KOPT-K1 (cell line): ENCODE results near the gene PTP4A1.
"Not testable (repeated sequence)": the region's sequence is repeated elsewhere in the genome, so short reads cannot be mapped to it uniquely, and the experiment has no call there.

Experiments used
- H3K27ac ChIP-seq: fragments of 200-600 bp; sonication (generic); 2 replicates; pipeline ENCODE4 v1.5.1; 2016; ENCODE audit warnings: antibody characterized with exemption, mild to moderate bottlenecking, low read depth, low read length; ENCODE audit not compliant: poor library complexity, severe bottlenecking
- H3K36me3 ChIP-seq: fragments of 200-600 bp; sonication (generic); 2 replicates; pipeline ENCODE4 v1.5.1; 2017; ENCODE audit warnings: antibody characterized with exemption, mild to moderate bottlenecking, low read length, moderate library complexity; ENCODE audit not compliant: insufficient read depth
- H3K9me3 ChIP-seq: fragments of 200-600 bp; sonication (generic); 2 replicates; pipeline ENCODE4 v1.5.1; 2017; ENCODE audit warnings: antibody characterized with exemption, low read length, mild to moderate bottlenecking; ENCODE audit not compliant: insufficient read depth, poor library complexity, severe bottlenecking

The PTP4A1 gene

DNA sequence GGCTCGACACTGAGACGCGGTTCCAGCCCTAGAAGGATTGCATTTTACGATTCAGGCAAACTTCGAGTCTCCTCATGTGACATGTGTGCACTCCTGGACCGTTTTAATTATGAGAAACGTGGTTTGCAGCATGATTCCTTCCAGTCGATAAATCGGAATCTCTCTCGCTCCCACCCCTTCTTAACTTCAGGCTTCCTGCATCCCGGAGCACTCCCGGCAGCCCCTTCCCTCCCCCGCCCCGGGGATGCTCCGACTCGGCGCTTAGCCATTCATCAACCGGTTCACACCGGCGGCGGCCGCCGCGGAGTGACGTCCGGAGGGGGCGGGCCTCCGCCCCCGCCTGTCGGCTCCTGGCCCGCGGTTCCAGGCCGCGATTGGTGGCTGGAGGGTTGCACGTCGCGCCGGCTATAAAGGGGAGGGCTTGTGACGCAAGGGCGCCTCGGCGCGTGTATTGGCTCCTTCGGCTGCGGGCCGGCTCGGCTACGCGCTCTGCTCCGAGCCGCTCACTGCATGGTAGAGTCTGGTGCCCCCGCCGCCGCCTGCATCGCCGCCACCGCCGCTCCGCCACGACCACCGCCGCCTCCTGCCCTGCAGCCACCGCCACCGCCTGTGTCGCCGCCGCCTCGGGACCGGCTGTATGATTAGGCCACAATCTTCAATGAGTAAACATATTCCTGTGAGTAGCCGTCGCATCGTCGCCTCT lies at the start of gene PTP4A1, which contains the start of gene LOC128125822:
PTP4A1 (plus strand) TSS at position 437 of the 703 bp plus-strand sequence. CDS start 4,401 bp downstream, outside the sequence.
LOC128125822 (plus strand) TSS at position 437 of the 703 bp plus-strand sequence.
- peak within 1 kb of the TSS; percentile 78 for H3K27ac ChIP-seq
- H3K9me3 ChIP-seq, result no peaks in the 10 kb centered on the region
- peaks cover 12% of the 10 kb centered on the region for H3K36me3 ChIP-seq

DNA sequence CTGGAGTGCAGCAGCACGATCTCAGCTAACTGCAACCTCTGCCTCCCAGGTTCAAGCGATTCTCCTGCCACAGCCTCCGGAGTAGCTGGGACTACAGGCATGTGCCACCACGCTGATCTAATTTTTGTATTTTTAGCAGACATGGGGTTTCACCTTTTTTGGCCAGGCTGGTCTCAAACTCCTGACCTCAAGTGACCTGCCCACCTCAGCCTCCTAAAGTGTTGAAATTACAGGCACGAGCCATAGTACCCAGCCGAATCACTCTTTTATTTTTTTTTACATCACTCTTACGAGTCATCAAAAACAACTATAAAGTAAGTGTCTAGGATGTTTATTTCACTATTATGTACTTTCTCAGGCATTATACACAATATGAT lies 49.4 kb upstream of the PTP4A1 start:
- not testable (repeated sequence) for H3K36me3 ChIP-seq, H3K27ac ChIP-seq, H3K9me3 ChIP-seq

DNA sequence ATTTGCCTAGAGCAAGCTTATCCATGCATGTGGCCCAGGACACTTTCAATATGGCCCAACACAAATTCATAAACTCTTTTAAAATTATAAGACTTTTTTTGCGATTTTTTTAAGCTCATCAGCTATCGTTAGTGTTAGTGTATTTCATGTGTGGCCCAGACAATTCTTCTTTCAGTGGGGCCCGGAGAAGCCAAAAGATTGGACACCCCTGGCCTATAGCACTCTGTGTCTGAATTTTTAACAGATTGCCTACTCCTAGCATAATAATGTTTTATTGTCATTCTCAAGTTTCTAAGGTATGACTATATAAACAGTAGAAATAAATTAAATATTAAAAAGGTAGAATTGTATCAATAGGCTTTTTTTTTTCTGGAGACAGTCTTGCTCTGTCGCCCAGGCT lies 48.6 kb upstream of the PTP4A1 start:
- Histone ChIP-seq H3K36me3 (no peaks in the 10 kb centered on the region), H3K9me3 (no peaks in the 10 kb centered on the region), H3K27ac (no peak overlapping the region)

DNA sequence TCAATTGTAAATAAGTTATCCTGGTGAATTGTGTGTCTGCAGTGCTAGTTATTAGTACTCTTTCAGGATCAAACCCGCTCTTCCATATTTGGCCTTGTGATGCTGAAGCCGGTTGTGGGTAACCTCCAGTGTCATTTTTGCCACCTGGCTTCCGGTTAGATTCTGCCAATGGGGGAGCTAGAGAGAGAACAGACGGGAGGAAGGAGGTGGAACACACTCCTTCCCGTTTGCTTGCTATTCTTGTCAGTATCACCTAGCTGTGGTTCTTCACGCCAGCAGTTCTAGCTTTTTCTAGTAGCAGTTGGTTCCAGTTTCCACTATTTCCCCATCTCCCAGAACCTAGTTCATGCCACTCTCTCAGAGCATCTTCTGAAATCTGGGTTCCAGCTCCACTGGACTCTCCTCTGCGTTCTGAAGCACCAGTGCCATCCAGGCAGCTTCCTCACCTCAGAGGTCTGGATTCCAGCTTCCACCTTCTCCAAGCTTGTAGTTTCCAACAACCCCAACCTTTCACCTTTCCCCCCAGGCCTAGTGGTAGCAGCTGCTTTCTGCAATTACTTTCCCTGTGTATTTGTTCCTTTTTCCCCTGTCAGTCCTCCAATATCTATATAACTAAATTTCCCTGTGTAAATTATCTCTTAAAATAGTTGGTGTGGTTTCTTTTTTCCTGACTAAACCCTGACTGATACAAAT lies 46.9 kb upstream of the PTP4A1 start:
- H3K36me3 ChIP-seq, result no peaks in the 10 kb centered on the region
- no peak overlapping the region for H3K27ac ChIP-seq
- no peaks in the 10 kb centered on the region for H3K9me3 ChIP-seq

DNA sequence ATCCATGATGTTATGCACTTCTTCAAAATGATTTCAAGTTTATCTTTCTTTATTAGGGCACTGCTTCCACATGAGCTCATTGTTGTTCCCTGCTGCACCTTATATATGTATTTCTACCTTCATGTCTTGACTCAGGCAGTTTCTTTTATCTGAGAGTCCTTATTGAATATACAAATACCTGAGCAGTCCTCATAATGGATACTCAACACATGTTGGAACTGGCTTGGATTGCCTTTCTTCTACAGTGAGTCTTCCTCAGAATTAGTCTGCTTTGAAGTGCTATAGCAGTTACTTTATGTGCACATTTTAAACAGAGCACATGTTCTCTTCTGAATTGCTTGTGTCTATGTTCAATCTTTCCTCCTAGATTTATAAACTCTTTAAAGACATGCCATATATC lies 45.3 kb upstream of the PTP4A1 start:
- Histone ChIP-seq H3K27ac (no peak overlapping the region), H3K9me3 (no peaks in the 10 kb centered on the region), H3K36me3 (no peaks in the 10 kb centered on the region)

DNA sequence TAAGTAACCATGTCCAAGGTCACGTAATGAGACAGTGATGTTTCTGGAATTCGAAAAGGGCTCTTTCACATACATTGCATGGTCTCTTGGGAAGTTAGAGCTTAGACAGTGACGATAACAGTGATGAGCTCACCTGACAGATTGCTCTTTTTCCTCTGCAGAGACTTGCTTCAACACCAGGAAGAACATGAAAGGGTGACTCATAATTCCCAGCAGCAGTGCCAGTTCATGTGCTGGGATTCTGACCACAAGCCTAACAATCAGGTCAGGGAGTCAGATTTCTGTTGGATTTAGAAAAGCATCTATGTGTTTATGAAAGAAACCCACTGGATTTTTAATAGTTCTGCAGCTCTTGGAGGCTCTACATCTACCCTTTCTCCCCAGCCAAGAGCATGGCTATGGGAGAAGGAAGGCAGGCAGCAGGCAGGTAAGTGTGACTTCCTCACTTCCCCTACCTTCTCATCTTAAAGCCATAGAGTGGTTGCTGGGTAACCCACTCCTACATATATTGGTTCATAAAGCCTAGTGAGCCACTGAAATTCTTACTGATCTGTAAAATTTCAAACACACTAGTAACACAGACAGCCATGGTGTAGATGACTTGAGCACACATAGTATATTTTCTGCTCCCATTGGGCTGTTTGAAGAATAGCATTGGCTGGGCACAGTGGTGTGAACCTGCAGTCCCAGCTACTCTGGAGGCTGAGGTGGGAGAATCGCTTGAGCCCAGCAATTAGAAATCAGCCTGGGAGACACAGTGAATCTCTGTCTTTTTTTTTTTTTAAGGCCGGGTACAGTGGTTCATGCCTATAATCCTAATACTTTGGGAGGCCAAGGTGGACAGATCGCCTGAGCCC lies 44.4 kb upstream of the PTP4A1 start:
- Histone ChIP-seq H3K27ac (no peak overlapping the region), H3K36me3 (no peaks in the 10 kb centered on the region), H3K9me3 (no peaks in the 10 kb centered on the region)

DNA sequence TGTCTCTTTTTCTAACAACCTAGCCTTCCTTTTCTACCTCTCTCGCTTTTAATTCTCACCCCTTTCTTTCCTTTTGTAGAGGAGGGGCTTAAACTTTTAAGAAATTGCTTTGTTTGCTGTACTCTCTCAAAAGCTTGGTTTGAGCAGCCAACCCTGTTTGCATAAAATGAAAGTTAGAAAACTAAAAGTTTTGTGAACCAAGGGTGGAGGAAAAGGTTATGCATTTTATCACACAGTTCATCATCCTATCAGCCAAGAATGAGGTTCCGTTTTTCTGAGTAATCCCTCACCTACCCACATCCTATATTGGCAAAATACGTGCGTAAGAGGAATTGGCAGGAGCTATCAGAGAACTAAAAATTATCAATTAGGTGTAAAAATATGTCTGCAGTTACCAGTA lies 42.8 kb upstream of the PTP4A1 start:
- no peak overlapping the region for H3K27ac ChIP-seq
- no peaks in the 10 kb centered on the region for H3K9me3 ChIP-seq
- no peaks in the 10 kb centered on the region for H3K36me3 ChIP-seq

DNA sequence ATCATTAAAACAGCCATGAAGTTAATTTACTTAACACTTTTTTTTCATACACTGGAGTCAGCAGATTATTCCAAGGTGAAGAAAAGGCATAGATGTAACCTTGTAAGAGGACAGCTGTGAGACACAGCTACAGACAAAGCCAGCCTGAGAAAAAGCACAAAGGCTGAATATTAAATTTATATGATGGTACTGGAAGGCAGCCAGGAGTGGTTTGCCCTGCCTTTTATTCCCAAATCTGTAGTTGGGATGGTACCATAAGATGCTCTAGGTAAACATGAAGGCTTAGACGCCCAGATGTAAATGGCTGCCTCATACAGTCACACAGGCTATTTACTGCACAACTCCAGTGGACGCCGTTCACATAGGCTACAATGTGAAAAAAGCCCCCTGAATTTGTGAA lies 42.1 kb upstream of the PTP4A1 start:
- no peak overlapping the region for H3K27ac ChIP-seq
- H3K9me3 ChIP-seq, result no peaks in the 10 kb centered on the region

DNA sequence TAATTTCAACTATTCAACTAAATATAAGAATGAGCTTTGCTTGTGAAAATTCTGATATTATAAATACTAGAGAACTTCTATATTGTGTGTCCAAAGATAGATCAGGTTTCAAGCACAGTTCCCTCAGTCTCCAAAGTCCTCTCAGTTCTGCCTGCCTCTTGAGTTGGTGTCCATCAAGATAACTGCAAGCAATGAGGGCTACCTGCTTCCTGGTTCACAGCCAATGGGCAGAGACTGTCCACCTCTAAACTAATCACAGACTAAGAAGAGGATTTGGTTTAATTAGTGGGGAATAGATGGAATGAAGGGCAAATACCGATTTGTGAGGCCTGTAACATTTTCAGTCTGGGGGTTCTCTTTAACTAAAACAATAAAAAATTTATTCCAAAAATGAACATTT lies 41.3 kb upstream of the PTP4A1 start:
- no peaks in the 10 kb centered on the region for H3K36me3 ChIP-seq
- H3K27ac ChIP-seq, result no peak overlapping the region
- no peaks in the 10 kb centered on the region for H3K9me3 ChIP-seq

More for the DNA sequence above, 42.1 kb upstream of the PTP4A1 start:
- H3K36me3 ChIP-seq, result no peaks in the 10 kb centered on the region

DNA sequence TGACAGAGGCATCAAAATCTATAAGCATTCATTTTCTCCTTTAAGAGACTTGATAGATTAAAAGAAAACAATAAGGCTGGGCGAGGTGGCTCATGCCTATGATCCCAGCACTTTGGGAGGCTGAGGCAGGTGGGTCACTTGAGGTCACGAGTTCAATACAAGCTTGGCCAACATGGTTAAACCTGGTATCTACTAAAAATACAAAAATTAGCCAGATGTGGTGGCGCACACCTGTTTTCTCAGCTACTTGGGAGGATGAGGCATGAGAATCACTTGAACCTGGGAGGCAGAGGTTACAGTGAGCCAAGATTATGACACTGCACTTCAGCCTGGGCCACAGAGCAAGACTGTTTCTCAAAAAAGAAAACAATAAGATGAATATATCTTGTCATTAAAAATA lies 39.3 kb upstream of the PTP4A1 start:
- Histone ChIP-seq H3K9me3 (no peaks in the 10 kb centered on the region), H3K36me3 (no peaks in the 10 kb centered on the region), H3K27ac (no peak overlapping the region)

DNA sequence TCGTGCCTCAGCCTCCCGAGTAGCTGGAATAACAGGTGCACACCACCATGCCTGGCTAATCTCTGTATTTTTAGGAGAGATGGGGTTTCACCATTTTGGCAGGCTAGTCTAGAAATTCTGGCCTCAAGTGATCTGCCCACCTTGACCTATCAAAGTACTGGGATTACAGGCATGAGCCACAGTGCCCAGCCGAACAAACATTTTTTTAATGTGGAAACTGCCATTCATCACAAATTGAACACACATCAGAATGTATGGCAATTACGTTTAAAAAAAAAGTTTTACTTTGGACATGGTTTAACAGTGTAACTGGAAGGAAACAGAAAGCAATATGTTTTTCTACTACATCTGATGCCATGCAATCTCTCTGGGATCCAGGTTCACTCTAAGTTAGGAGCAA lies 38.3 kb upstream of the PTP4A1 start:
- H3K36me3 ChIP-seq, result no peaks in the 10 kb centered on the region
- no peaks in the 10 kb centered on the region for H3K9me3 ChIP-seq
- H3K27ac ChIP-seq, result no peak overlapping the region

DNA sequence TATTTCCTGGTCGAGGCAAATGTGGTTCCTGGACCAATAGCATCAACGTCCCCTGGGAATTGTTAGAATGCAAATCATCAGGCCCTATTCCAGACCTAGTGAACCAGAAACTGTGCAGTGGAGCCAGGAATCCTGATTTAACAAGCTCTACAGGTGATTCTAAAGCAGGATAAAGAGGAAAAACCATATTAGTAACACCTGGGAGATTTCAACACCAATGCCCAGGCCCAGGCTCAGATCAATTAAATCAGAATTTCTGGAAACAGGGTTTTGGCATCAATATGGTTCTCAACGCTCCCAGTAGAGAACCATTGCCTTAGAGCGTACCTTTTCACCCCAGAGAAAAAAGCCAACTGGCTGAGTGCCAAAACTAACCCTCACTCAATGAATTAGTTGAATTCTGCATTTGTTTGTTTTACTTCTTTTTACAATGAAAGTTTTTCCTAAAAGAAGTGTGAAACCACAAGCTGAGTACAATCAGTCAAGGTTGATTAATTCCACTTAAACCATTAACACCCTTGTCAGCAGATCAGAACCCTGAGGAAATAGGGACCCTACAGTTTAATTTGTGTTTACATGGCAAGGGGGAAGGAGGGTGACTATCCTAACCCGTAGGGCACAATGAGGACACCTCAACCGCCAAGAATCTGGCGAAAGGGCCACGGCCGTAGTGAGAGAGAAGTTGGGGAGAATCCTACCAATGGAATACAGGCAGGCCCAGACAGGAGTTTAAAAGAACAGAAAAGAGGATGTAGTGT lies 34.9 kb upstream of the PTP4A1 start:
- Histone ChIP-seq H3K27ac (no peak overlapping the region), H3K9me3 (no peaks in the 10 kb centered on the region), H3K36me3 (no peaks in the 10 kb centered on the region)

DNA sequence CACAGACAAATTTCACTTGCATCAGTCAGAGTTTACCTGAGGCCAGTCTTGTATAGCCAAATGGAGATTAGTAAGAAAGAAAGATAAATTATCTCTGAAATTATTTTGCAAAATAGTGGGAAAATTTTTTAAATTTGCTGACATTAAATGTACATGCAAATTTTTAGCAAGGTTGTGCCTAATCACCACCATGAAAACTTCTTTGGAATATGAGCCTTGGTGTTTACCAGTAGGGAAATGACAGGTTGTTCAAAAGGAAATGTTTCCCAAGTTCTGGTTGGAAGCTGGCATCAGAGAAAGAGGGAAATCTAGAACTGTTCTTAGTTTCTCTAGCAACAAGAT lies 34.4 kb upstream of the PTP4A1 start:
- Histone ChIP-seq H3K27ac (no peak overlapping the region), H3K36me3 (no peaks in the 10 kb centered on the region), H3K9me3 (no peaks in the 10 kb centered on the region)

DNA sequence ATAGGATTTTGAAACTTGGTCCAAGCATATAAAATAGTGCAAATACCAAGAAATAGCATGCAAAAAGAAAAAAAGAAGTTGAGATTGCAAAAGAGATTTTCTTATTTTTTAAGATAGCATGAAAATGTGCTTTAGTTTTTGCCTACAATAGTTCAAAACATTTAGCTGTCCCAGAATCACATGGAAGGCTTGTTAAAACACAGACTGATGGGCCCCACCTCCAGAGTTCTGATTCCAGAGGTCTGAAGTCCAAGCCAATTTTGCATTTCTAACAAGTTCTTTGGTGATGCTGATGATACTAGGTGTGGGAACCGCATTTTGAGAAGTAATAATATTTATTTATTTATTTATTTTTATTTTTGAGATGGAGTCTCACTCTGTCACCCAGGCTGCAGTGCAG lies 33.7 kb upstream of the PTP4A1 start:
- no peaks in the 10 kb centered on the region for H3K36me3 ChIP-seq
- H3K9me3 ChIP-seq, result no peaks in the 10 kb centered on the region
- no peak overlapping the region for H3K27ac ChIP-seq

DNA sequence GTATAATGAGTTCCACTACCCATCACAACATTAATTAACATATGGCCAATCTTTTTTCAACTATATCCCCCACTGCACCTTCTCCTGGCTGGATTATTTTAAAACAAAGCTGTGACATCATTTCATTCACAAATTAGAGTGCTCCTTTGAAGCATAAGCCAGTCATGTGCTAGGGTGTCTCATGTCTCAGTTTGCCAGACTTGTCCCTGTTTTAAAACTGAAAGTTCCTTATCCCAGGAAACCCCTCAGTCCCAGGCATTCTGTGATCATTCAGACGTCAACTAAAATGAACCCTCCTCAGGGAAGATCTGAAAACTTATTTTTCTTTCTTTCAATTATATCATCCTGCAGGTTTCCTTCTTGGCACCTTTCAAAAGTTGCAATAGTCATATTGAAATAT lies 29.3 kb upstream of the PTP4A1 start:
- no peak overlapping the region for H3K27ac ChIP-seq

More for the DNA sequence above, 29.3 kb upstream of the PTP4A1 start:
- no peaks in the 10 kb centered on the region for H3K9me3 ChIP-seq
- no peaks in the 10 kb centered on the region for H3K36me3 ChIP-seq
